HG03280 (cell line): ENCODE data around the gene OBP2B.
"Not testable (repeated sequence)": the region's sequence is repeated elsewhere in the genome, so short reads cannot be mapped to it uniquely, and the experiment has no call there.

Experiments used
- ATAC-seq: cut with Tn5 transposase; IDR thresholded peaks from one replicate; pipeline ENCODE4 v1.9.1; 2021; ENCODE audit warnings: mild to moderate bottlenecking, moderate library complexity; ENCODE audit not compliant: unreplicated experiment

The OBP2B gene

DNA sequence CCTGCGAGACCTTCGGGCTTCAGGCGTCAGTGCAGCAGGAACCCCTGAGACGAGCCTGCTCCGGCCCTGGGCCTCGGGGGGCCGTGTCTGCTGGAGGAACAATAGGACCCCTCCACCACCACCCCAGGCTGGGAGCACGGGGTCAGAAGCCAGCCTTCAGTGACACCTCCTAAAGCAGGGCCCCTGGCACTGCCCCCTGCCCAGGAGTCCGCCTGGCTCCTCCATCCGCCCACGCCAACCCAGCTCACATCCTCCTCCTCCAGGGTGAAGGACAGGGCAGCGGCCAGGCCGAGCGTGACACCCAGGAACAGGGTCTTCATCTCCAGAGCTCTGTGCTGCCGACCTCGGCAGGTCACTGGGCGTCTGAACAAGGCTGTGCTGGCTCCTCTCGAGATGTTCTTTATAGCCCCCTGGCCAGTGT lies at the start of gene OBP2B:
OBP2B (minus strand) TSS at position 371 of the 421 bp plus-strand sequence; CDS start at position 320, 51 bp downstream.
- not testable (repeated sequence) for ATAC-seq

DNA sequence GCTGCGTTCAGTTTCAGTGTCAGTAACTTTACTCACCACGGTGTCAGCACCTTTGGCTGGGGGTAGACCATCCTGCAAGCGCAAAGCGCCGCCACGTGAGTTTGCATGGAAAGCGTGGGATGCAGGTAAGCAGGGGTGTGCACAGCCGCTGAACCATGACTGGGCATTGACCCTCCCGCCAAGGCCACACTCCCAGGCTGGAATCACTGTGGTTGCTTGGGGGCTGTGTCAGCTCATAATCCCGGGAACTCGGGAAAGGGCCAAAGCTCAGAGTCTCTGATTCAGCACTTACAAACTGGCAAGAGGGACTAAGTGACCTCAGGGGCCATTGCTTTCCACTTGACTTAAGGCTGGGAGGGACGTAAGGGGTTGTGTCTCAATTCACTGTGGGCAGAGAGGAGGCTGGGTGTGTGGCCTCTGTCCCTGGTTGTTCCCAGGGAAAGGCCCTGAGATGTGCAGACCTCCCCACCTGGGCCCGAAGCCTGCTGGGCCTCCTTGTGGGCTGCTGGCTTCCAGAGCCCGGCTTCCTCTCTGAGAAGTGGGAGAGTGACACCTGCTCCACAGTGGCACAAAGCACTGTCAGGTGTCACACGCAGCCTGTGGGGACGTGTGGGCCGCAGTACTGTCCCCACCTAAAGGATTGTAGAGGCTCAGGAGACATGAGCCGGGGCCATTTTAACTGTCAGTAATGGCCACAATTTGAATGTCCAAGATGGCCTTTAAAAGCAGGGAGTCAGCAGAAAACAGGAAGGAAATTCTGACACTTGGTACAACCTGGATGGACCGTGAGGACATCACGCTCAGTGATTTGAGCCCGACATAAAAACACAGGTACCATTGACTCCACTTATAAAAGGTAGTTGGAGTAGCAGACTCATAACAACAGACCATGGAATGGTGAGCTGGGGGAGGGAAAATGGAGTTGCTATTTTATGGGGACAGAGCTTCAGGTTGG lies 49.3 kb upstream of the OBP2B start:
- ATAC-seq: no peak

- no peak for ATAC-seq
These were observed 48.5 kb upstream of the OBP2B start for GRCh38 chr9:133257465-133257956.

DNA sequence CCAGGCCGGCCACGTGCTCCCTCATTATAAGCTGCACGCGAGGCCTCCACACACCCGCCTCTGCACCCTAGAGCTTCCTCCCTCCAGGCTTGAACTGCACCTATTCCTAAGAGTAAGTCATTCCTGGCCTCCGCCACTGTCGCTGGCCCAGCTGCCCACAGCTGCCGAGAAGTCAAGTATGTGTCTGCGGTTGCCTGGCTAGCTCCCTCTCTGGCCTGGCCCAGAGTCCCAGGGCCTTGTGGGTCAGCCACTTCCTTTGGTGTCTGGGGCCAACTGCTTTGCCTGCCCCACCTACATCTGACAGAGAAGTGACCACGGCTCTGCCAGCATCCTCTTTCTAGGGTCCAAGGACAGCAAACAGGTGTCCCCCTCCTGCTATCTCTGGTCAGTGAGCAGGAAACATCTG lies 47.6 kb upstream of the OBP2B start:
- no peak for ATAC-seq

DNA sequence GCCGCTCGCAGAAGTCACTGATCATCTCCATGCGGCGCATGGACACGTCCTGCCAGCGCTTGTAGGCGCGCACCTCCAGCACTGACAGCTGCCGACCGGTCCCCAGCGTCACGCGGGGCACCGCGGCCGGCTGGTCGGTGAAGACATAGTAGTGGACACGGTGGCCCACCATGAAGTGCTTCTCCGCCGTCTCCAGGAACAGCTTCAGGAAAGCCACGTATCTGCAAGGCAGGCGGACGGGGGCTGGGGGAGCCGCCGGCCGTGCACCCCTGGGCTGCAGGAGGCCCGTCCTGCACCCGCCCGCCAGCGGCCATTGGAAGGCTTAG lies 47.0 kb upstream of the OBP2B start:
- ATAC-seq: no peak

DNA sequence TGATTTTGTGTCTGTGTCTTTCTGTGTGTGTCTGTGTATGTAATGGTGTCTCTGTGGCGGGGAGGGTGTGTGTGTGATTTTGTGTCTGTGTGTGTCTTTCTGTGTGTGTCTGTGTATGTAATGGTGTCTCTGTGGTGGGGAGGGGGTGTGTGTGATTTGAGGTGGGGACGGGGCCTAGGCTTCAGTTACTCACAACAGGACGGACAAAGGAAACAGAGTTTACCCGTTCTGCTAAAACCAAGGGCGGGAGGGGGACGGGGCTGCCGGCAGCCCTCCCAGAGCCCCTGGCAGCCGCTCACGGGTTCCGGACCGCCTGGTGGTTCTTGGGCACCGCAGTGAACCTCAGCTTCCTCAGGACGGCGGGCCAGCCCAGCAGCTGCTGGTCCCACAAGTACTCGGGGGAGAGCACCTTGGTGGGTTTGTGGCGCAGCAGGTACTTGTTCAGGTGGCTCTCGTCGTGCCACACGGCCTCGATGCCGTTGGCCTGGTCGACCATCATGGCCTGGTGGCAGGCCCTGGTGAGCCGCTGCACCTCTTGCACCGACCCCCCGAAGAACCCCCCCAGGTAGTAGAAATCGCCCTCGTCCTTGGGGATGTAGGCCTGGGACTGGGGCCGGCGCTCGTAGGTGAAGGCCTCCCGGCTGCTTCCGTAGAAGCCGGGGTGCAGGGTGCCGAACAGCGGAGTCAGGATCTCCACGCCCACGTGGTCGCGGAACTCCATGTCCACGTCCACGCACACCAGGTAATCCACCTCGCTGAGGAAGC lies 46.5 kb upstream of the OBP2B start:
- ATAC-seq: no peak

DNA sequence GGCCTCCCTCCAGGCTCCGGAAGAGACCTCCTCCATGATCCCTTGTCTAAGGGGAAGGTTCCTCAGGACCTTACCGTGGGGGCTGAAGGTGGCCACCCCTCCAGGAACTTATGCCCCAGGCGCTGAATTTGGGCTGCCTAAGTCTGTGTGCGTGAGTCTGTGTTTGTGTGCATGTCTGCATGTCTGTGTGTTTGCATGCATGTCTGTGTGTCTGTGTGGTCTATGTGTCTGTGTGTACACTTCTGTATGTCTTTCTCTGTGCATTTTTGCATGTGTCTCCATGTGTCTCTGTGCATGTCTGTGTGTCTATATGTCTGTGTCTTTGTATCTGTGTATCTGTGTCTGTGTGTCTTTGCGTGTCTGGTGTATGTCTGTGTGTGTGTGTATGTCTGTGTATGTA lies 45.4 kb upstream of the OBP2B start:
- no peak for ATAC-seq

DNA sequence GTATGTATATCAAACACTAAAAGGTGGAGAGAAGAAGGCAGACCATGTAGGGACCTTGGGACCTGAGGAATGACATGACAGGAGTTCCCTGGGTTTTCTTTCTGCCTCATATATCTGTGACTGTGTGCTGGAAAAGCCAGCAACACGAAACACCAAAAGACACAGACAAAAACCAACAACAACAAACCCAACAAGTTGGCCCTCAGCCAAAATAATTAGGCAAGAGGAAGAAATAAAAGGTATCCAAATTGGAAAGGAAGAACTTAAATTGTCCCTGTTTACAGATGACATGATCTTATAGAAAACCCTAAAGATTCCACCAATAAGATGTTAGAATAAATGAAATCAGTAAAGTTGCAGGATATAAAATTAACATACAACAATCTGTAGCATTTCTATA lies 44.2 kb upstream of the OBP2B start:
- ATAC-seq: no peak

DNA sequence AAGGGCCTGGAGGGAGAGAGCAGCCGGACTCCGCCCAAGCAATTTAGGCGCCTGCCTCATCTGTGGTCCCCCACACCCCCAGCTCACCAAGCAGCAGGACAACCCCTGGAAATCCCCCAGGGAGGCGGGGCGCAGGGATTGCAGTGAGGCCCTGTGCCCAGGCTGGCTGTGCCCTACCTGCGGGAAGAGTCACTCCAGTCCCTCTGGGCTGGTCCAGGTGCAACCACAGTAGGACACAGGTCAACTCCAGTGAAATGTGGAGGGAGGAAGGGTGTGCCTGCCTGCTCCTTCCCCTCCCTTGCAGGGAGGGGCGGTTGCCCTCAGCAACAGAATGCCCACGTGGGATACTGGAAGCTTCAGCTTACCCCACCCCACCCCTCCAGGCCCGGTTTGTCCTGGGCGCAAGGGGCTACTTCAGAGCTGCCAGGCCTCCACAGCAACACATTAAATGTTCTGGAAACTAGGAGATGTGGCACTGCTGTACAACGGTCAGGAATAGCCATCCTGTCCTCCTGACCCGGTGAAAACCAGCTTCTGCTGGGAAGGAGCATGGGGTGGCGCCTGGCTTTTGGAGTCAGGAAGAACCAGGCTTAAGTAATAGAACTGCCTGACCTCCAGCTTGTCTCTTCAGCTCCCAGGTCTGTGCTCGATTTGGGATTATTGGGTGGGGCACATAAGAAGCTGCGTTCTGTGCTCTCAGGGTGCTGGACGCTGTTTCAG lies 43.4 kb upstream of the OBP2B start:
- no peak for ATAC-seq

DNA sequence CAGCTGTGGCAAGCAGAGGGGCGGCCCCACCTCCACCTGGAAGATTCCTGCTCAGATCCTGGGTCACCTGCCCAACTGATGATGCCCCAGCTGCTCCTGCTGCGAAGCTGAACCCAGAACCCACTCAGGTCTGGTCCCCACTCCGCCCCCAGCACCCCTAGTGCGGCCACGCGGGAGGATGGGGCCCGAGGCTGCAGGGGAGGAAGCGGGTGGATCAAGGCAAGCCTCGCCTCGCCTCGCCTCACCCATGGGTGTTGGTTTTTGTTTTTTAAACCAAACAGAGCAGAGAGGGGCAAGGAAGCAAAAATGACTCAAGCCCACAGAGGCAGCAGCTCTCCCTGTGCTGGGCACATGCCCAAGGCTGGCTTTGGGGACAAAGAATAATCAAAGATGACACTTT lies 42.7 kb upstream of the OBP2B start:
- ATAC-seq: no peak

- ATAC-seq: not testable (repeated sequence)
These were observed 42.2 kb upstream of the OBP2B start for GRCh38 chr9:133251221-133251620.

- no peak for ATAC-seq
These were observed 41.7 kb upstream of the OBP2B start for GRCh38 chr9:133250741-133251170.

DNA sequence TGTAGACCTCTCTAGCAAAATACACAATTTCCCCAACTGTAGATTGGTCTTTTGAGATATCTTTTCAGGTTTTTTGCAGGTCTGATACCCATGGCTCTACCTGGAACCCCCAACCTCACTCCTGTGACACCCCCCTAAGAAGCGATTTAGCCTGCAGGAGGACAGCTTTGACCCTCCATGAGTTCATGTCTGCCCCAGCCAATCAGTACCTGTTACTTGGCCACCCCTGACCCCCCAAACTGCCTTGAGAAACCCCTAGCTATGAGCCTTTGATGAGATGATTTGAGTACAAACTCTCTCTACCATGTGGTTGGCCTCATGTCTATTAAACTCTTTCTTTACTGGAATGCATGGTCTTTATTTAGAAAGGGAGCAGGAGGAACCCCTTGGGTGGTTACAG lies 40.3 kb upstream of the OBP2B start:
- ATAC-seq: no peak

DNA sequence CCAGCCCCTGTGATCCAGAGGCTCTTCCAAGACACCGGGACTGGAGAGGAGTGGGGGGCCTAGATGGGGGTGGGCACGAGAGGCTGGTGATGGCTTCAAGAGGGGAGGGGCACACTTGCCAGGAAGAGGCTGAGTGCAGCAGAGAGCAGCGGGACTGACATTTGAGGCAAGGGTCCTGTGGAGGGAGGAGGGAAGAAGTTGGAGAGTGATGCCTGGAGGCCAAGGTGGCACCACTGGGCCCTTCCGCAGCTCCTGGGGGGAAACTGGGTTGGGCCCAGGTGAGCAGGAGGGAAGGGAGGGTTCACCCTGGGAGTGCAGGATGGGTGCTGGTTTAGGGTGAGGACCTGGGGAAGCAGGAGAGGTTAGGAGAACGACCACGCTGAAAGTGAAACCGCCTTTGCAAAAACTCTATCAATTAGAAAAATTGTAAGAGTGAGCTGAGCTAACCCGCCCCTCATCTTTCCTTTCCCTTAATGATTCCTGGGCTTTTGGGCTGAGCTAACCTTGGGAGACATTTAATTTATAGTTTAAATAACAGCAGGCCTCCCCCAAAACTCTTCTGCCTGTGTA lies 39.8 kb upstream of the OBP2B start:
- no peak for ATAC-seq

- no peak for ATAC-seq
These were observed 38.6 kb upstream of the OBP2B start for GRCh38 chr9:133247632-133248031.

DNA sequence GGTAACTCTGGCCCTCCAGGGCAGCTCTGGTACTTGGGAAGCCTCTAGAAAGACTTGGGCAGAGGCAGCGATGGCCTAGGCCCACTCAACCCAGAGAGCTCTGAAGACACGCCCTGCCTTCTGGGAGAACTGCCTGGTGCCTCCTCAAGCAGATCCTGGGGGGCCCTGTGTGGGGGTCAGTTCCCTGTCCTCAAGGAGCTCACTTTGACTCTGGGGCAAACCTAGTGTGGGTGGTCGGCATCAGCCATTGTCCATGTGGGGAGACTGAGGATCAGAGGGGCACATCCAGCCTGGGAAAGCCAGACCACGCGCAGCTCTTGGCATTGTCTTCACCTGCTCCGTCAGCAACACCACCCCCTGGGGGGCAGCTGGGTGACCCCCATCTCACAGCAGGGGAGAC lies 37.9 kb upstream of the OBP2B start:
- ATAC-seq: no peak

DNA sequence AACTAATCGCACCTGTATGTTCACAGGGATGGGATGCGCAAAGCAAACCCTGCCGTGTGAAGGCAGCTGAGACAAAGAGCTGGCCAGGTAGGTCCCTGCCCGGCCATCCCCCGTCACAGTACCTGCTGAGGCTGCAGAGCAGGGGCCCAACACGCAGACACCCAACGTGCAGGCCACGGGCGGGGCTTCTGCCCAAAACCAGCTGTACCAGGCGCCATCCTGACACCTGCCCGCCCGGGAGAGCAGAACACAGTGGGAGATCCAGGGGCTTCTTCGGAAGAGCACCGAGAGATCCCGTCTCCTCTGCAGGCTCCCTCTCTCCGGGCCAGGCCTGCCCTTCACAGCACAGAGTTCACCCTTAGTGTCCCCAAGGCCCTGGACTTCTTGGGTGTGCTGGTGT lies 37.5 kb upstream of the OBP2B start:
- no peak for ATAC-seq

GRCh38 chr9:133242991-133243390 lies 33.9 kb upstream of the OBP2B start:
- no peak for ATAC-seq

- no peak for ATAC-seq
These were observed 33.2 kb upstream of the OBP2B start for GRCh38 chr9:133242241-133242640.

DNA sequence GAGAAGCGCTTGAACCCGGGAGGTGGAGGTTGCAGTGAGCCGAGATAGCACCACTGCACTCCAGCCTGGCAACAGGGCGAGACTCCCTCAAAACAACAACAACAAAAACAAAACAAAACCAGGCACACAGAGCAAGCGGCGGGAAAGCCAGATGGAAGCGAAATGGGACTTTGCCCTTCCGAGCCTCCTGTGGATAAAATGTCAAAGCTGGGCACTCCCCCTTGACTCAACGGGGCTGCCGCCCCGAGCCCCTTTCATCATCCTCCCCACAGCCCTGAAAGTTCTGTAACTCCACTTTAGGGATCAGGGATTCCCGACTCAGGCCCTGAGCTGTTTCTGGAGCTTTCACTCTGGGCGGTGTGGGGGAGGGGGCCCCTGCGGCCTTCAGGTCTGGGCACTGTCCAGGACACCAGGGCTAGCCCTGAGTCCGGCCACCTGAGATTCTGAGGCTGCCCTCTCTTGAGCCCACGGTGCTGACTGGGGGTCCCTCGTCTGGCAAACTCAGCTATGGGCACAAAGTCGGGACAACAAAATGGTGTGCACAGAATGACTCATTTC lies 30.6 kb upstream of the OBP2B start:
- ATAC-seq: no peak
